Activated CD4-positive, alpha-beta T cell treated with anti-CD3 and anti-CD28 coated beads for 48 hours (primary cell): ENCODE measurements around the gene PLXNA4.

Source experiments
- DNase-seq: peaks from one replicate; pipeline ENCODE4 v3.0.0-alpha.2; 2020

PLXNA4 gene

GRCh38 chr7:132435016-132435990 lies 141.0 kb downstream of the PLXNA4 start:
- DNase-seq = no peak

GRCh38 chr7:132434041-132434440 lies 142.2 kb downstream of the PLXNA4 start:
- no peak for DNase-seq

DNA sequence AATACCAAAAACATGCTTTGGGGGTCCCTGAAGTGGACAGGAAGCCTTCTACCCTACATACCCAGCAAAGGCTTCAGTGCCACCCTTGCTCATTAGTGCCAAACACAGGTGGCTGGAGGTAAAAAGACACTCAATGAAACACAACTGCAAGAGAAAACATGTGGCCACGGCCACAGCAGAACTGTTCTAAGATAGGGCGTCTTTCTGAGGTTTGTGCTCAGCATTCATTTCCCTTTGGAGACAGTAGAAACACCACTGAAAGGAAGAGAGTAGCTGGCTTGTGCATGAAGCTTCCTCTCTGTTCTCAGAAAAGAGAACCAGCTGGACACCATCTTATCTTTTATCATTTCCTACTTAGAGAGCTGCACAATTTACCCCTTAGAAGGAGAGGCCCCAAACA lies 143.0 kb downstream of the PLXNA4 start:
- no peak for DNase-seq

GRCh38 chr7:132430861-132431822 lies 145.1 kb downstream of the PLXNA4 start:
- peak; percentile 42 for DNase-seq

DNA sequence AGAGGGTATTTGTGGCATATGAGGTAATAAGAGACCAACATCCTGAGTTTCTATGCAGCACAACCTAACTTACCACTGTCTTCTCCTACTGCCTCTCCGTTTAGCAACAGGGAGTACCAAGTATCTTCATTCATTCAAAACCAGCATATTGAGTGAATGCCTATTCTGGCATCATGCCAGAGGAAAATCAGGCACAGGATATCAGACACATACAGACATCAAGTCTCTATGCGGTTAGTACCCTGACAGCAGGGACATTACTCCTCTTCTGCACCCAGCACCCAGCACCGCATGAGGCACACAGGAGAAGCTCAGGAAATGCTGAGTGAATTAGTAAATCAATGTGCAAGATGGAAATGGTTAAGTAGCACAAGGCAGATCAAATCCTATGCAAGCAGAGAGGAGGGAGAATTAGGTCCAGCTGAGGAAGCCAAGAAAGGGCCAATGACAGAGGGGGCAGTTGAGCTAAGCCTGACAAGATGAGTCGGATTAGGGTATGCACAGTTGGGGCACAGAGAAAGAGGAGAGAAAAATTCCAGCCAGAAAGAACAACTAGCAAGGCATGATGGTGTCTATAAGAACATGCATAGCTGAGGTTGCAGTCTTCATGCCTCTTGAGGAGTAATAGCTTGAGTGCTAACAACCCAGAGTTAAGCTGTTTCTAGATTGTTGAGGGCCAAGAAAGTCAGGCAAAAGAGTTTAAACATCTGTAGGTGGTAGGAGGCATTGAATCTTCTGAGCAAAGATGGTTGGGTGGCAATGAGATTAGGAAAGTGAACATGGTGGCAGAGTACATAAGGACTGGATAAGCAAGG lies 146.0 kb downstream of the PLXNA4 start:
- no peak for DNase-seq

- no peak for DNase-seq
These were observed 147.1 kb downstream of the PLXNA4 start for GRCh38 chr7:132429181-132429580.

DNA sequence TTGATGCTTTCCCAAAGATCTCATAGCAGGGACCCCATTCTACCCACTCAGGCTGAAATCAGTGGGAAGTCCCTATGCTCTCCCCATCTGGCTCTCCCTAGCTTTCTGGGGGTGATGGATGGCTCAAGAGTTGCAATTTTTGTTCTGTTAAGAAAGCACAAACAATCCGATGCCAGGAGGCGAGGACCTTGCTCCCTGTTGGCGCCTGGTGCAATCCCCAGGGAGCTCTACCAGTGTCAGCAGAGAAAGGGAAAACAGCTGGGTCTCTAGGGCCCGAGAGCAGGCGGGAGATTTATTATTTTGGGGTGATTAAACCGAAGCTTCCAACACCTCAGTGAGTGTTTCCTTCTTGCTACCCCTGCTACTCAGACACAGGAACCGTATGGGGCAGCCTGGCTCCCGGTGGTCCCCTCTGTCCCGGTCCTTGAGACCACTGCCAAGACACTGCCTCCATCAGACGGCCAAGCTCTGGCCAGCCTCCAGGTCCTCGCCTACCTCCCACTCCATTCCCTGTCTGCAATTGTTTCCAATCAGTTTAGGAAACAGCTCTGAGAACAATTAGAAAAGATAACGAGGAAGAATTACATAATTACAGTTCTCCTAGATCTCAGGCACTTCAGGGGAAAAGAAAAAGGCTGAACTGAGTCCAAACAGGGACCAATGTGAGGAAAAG lies 147.9 kb downstream of the PLXNA4 start:
- DNase-seq = no peak

DNA sequence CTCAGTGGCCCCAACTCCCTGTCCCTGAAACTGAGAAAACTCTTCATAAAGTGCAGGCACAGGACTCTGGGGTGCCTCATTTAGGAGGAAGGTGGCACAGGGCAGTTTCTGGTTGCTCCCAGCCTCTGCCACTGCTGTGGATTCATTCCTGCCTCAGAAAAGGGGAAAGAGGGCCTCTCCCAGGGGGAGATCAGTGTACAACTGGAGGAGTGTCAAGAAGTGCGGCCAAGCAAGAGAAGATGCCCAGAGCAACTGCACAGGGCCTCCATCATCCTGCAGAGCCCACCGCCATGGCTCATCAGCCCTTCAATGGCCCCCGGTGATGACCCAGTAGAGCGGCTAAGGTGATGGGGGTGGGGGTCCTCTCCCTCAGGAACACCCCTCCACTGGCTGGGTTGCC lies 150.3 kb downstream of the PLXNA4 start:
- DNase-seq = no peak

DNA sequence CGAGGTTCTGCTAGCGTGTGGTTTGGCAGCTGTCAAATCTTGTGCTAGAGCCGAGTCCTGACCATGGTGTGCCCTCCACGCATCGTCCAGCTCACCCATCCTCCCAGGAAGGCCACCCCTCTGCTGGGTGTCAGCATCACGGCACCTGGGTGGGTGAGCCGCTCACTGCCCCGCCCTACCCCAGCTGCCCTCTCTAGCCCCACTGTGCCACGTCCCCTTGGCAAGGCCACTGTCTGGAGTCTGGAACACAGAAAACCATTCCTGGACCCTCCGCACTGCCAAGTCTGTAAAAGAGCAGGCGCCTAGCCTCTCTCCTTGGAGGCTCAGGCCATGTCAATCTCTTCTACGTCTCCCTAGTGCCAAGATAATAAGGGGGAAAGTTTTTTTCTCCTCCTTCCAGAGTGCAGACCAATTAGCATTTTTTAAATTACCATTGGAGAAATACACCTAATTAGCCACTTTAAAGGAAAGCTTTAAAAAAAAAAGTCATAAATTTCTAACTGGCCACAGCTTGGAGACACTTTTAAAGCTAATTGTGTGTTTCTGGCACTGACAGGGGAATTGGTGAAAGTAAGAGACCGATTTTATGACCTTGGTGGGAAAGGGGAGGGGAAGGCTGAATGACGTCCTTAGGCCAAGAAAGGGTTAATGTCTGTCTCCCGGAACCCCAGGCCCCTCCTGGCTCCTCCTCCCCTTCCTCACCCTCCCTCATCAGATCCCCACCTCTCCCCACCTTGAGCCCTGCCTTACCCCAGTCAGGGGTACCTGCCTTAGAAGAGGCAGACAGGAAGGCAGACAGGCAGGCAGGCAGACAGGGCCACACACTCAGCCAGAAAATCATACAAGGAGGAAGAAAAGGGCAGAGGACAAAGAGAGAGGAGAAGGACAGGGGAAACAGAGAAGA lies 151.2 kb downstream of the PLXNA4 start:
- no peak for DNase-seq

GRCh38 chr7:132424277-132424676 lies 152.0 kb downstream of the PLXNA4 start:
- no peak for DNase-seq

GRCh38 chr7:132423594-132424200 lies 152.6 kb downstream of the PLXNA4 start:
- DNase-seq = no peak

- no peak for DNase-seq
These were observed 153.7 kb downstream of the PLXNA4 start for GRCh38 chr7:132422502-132423111.

DNA sequence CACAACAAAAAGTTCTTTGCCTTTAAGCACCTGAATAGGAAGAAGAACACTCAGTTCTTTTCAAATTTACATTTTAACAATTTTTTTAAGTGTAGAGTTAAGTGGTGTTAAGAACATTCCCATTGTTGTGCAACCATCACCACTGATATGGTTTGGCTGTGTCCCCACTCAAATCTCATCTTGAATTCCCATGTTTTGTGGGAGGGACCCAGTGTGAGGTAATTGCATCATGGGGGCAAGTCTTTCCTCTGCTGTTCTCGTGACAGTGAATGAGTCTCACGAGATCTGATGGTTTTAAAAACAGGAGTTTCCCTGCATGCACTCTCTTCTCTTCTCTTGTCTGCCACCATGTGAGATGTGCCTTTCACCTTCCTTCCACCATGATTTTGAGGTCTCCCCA lies 155.7 kb downstream of the PLXNA4 start:
- no peak for DNase-seq

GRCh38 chr7:132419542-132419941 lies 156.7 kb downstream of the PLXNA4 start:
- DNase-seq = no peak

- no peak for DNase-seq
These were observed 157.4 kb downstream of the PLXNA4 start for GRCh38 chr7:132418840-132419239.

DNA sequence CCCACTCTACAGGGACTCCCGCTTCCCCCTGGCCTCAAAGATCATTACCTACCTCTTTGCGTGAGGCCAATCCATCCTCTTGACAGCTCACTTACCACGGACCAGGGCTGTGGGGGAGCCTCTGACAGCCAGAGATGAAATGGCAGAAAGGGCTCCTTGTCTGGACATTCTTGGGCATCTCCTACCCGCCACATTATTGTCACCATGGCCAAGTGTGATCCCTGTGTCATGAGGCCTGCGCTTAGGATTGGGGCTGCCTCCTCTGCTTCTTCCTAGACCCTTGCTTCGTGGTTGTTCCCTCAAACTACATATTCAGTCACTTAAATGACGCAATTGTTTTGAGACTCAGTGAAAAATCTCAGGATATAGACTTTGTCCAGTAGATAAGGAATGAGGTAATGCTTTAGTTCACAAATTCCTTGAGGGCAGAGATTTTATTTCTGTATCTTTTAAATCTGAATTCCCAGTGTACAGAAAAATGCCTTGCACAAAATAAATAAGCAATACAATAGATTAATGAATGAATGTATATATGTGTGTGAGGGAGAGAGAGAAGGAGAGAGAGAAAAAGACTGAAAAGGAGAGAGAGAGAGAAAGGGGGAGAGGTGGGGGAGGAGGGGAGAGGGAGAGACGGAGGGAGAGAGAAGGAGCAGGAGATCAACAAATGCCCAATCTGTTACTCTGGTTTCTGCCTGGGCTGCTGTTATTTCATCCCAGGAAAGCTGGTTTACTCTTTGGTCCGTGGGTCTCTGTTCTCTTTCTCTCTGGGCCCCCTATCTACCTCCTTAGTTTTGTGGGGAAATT lies 159.0 kb downstream of the PLXNA4 start:
- no peak for DNase-seq

- no peak for DNase-seq
These were observed 159.9 kb downstream of the PLXNA4 start for GRCh38 chr7:132416395-132416794.

GRCh38 chr7:132415259-132415658 lies 161.0 kb downstream of the PLXNA4 start:
- DNase-seq = no peak

DNA sequence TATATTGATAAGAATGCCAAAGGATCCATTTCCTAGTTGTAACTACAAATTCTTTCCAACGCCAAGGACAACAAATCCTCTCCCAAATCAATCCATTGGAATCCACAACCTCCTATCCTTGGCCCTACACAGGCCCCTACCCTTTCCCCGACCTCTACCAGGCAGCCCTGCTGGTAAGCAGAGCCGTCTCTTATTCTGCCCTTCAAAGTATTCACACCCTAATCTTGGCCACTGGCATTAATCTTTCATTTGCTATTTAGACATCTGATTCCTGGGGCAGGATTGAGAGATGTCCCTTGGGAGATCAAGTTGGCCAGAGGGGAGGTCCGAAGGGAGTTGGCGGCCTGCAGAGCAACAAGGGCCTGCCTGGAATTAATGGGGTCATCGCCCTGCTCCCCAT lies 161.4 kb downstream of the PLXNA4 start:
- DNase-seq = no peak
